HuH-7 (cell line): ENCODE results near the gene DFFA.
"Not testable (repeated sequence)": the region's sequence is repeated elsewhere in the genome, so short reads cannot be mapped to it uniquely, and the experiment has no call there.

Experiments
- DNase-seq: peaks from one replicate; pipeline ENCODE4 v3.0.0; 2011; ENCODE audit warnings: low spot score

DFFA gene

GRCh38 chr1:10428984-10429383 is 43.3 kb downstream of the DFFA start:
- DNase-seq = no peak

DNA sequence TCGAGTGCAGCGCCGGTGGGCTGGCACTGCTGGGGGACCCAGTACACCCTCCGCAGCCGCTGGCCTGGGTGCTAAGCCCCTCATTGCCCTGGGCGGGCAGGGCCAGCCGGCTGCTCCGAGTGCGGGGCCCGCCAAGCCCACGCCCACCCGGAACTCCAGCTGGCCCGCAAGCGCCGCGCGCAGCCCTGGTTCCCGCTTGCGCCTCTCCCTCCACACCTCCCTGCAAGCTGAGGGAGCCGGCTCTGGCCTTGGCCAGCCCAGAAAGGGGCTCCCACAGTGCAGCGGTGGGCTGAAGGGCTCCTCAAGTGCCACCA is 45.8 kb downstream of the DFFA start:
- not testable (repeated sequence) for DNase-seq

DNA sequence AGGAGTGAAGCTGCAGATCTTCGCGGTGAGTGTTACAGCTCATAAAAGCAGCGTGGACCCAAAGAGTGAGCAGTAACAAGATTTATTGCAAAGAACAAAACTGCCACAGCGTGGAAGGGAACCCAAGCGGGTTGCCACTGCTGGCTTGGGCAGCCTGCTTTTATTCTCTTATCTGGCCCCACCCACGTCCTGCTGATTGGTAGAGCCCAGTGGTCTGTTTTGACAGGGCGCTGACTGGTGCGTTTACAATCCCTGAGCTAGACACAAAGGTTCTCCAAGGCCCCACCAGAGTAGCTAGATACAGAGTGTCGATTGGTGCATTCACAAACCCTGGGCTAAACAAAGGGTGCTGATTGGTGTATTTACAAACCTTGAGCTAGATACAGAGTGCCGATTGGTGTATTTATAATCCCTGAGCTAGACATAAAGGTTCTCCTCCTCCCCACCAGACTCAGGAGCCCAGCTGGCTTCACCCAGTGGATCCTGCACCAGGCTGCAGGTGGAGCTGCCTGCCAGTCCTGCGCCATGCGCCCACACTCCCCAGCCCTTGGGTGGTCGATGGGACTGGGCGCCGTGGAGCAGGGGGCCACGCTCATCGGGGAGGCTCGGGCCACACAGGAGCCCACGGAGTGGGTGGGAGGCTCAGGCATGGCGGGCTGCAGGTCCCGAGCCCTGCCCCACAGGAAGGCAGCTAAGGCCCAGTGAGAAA is 46.3 kb downstream of the DFFA start:
- DNase-seq = not testable (repeated sequence)

DNA sequence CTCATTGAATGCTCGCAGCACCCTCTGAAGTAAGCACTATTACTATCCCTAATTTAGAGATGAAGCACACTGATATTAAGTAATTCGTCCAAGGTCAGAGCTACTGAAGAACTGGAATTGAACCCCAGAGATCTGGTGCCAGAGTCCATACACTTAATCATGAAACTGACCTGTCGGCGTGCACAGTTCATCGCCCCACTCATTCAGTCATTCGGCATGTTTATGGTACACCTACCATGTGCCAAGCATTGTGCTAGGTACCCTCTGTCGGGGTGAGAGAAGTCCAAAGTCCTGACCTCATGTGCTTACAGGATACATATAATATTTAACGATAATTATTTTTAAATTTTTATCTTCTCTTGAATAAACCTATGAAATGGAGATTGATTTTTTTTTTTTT is 47.7 kb downstream of the DFFA start:
- no peak for DNase-seq

GRCh38 chr1:10424034-10424433 is 48.3 kb downstream of the DFFA start:
- DNase-seq = no peak

- DNase-seq = no peak
These were observed 50.7 kb downstream of the DFFA start for GRCh38 chr1:10421637-10422036.

DNA sequence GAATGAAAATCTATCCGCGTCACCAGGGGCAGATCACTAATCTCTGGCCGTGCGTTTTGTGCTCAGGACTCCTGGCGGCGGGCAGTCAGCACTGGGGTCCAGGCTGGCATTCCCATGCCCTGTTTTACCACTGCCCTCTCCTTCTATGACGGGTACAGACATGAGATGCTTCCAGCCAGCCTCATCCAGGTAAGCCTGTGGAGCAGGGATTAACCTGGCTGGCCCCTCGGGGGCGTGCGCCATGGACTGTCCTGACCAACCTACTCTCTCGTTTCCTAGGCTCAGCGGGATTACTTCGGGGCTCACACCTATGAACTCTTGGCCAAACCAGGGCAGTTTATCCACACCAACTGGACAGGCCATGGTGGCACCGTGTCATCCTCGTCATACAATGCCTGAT is 53.0 kb downstream of the DFFA start:
- no peak for DNase-seq

DNA sequence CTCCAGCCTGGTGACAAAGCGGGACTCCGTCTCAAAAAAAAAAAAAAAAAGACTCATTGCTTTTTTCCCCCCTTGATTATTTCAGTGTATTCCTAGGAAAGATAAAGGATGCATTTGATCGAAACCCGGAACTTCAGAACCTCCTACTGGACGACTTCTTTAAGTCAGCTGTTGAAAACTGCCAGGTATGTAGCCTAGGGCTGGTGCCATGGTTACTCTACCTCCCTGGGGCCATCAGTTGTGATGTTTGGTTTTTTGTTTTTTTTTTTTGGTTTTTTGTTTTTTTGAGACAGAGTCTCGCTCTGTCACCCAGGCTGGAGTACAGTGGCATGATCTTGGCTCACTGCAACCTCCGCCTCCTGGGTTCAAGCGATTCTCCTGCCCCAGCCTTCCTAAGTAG is 53.6 kb downstream of the DFFA start:
- DNase-seq = not testable (repeated sequence)

DNA sequence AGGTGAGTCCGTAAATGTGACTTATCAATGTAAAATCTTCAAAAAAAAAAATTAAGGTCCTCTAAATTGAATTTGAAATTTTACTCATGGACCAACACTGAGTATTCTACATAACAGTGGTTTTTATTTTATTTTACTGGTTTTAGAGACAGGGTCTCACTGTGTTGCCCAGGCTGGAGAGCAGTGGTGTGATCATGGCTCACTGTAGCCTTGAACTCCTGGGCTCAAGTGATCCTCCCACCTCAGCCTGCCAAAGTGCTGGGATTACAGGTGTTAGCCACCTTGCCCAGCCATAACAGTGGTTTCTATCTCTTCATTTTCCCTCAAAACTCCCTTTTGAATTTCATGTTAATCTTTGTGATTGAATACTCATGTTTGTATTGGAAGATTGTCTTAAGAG is 56.4 kb downstream of the DFFA start:
- DNase-seq = not testable (repeated sequence)

DNA sequence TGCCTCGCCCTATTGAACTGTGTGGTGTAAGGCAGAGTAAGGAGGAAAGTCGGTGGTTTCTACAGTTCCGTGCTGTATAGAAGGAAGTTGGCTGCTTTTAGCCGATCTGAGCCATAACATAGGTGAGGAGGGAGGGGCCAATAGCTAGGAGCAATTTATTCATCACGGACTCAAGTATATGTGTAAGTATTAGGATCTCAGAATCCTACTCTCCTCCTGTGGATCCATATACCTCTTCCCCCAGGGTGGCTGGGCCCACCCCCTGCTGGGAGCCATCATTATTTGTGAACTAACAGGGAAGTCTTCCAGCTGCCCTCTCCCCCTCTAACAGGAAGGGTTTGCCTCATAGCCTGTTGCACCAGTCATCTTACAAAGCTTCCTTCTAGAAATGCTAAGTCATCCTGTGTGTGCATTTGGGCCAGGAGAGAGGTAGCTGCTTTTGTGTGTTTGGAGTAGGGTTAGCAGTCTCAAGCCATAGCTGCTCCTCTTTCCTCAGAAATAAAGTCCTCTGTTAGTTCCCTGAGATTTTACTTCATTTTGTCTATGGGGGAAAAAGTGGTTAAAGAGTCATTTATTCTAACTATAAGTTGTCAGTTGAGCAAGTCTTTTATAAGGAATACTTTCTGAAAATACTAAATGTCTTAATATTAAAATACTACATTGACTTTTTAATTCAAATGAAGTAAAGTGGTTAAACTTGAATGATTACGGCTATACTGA is 57.0 kb downstream of the DFFA start:
- no peak for DNase-seq

DNA sequence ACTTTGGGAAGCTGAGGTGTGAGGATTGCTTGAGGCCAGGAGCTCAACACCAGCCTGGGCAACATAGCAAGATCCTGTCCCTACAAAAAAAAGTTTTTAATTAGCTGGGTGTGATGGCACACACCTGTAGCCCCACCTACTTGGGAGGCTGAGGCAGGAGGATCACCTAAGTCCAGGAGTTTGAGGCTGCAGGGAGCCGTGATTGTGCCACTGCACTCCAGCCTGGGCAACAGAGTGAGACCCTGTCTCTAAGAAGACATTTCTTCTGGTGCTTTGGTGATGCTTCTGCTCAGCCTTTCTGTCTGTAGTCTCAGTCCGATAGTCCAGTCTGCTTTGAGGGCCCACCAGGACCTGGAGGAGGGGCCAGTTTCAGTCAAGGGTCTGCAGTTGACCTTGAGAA is 65.1 kb downstream of the DFFA start:
- DNase-seq = no peak
